Gastroesophageal sphincter (tissue), 3 donors: ENCODE results near the gene OGFOD2.

Experiments used
- EP300 ChIP-seq: sonication (generic); formaldehyde crosslinking; IDR thresholded peaks from one replicate; pipeline ENCODE4 v1.6.1; 2017; ENCODE audit warnings: antibody characterized with exemption, mild to moderate bottlenecking
- POLR2AphosphoS5 ChIP-seq: sonication (generic); formaldehyde crosslinking; IDR thresholded peaks from one replicate; pipeline ENCODE4 v1.6.1; 2017; ENCODE audit warnings: antibody characterized with exemption
- TF ChIP-seq, protein P1 (sequence below), 4 experiments: fragments of 200-600 bp in 2 of 4; fragments of 450-650 bp in 2 of 4; sonication (generic) in 1 of 4; IDR thresholded peaks; one replicate each; pipeline ENCODE4 v1.5.1; 2017 to 2019; ENCODE audit warnings: antibody characterized with exemption in 4 of 4, mild to moderate bottlenecking in 2 of 4, moderate library complexity in 2 of 4

DNA sequence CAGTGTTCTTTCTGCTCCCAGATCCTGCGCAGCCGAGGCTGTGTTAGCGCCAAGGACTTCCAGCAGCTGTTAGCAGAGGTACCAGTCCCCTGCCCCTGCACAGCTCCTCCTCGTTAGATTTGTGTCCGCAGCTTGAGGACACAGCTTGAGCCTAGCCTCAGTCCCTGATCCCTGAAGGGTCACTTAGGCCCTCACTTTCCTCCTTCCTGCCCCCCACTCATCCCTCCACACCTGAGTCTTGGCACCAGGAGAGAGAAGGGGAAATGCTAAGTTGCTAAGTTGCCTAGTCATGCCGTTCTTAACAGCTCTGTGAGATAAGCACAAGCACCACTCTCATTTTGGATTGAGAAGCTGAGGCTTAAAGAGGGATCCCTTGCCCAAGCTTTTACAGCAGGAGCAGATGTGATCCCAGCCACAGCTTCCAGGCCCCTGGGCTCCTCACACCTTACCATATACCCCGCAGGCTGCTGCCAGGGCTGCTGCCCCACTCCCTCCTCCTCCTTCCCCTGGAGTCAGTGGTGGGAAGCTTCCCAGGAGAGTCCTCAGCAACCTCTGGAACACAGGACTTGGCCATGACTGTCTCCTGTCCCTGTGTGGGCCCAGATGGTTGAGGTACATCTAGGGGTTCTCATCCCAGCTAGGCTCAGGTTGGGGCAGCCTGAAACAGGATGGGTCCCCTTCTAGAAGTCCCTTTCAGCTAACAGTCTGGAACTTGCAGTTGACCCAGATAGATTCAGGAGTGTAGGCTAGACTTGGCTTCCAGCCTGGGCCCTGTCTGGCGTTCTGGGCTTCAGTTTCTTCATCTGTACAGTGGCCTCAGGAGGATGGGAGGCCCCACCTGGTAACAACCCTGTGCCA, 975 bp downstream of the OGFOD2 start:
- TF ChIP-seq, protein P1, sequence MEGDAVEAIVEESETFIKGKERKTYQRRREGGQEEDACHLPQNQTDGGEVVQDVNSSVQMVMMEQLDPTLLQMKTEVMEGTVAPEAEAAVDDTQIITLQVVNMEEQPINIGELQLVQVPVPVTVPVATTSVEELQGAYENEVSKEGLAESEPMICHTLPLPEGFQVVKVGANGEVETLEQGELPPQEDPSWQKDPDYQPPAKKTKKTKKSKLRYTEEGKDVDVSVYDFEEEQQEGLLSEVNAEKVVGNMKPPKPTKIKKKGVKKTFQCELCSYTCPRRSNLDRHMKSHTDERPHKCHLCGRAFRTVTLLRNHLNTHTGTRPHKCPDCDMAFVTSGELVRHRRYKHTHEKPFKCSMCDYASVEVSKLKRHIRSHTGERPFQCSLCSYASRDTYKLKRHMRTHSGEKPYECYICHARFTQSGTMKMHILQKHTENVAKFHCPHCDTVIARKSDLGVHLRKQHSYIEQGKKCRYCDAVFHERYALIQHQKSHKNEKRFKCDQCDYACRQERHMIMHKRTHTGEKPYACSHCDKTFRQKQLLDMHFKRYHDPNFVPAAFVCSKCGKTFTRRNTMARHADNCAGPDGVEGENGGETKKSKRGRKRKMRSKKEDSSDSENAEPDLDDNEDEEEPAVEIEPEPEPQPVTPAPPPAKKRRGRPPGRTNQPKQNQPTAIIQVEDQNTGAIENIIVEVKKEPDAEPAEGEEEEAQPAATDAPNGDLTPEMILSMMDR (IDR thresholded peaks at IDR 0.05): no peak
- TF ChIP-seq POLR2AphosphoS5 (no peak), EP300 (no peak)
